Ureter (tissue), 1 donor: ENCODE results near the gene SLC2A1. TPM values are rescaled to one million over a fixed set of nuclear protein-coding genes. Genes with fewer than 3 reads are reported as not detected.

Experiments
- DNase-seq: peaks from one replicate; pipeline ENCODE4 v3.0.0-alpha.2; 2020; ENCODE audit warnings: low spot score
- total RNA-seq: library from RNA; stranded (reverse); gene quantifications from one replicate; pipeline ENCODE4 v1.2.4, GENCODE V29; 2023
- donor health status: DM: yes; HTN: yes; CAD: no.

The SLC2A1 gene
- total RNA-seq, 1 donor from 2014 or later: 246 TPM

DNA sequence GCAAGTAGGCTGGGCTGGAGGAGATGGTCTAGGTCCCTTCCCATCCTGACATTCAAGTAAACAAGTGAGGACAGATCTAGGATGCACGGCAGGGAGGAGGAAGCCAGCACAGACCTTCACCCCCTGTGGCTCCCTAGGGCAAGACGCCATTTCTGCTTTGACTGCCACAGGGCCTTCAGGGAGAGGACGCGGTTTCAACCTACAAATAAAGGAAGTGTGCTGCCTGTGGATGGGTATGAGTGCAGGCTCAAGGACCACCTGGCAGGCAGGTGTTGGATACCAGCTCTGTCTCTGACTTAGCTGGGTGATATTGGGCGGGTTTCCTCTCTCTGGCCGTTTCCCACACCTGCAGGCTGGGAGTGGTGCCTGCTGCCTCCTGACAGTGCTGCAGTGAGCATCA, 16.2 kb downstream of the SLC2A1 start:
- no peak for DNase-seq

DNA sequence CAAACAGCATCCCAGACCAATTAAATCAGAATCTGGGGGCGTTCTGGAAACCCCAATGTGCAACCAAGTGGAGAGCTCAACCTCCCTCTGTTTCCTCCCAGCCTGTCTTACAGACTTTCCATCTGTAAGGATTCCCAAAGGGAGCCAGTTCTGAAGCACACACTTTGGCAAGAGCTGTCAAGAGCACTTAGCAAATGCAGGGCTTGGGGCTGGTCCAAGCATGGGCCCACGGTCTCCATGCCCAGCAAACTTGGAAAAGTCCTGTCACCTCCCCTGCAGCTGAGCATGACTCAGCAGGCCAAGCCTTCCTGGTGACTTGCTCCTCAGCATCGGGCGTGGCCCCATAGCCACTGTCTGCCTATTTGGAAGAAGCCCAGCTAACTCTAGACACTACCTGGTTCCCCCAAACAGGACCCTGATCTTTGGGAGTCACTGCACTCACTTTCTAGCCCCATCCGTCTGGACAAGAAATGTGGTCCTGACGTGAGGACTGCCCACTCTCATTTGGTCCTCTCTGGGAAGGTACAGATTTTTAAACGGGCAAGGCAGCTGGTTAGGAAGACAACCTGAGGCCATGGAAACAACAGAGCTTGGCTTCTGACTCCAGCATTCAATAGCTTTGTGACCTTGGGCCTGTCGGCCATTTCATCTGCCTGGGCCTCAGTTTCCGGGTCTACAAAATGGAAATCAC, 16.9 kb downstream of the SLC2A1 start:
- DNase-seq: peak; percentile 78

DNA sequence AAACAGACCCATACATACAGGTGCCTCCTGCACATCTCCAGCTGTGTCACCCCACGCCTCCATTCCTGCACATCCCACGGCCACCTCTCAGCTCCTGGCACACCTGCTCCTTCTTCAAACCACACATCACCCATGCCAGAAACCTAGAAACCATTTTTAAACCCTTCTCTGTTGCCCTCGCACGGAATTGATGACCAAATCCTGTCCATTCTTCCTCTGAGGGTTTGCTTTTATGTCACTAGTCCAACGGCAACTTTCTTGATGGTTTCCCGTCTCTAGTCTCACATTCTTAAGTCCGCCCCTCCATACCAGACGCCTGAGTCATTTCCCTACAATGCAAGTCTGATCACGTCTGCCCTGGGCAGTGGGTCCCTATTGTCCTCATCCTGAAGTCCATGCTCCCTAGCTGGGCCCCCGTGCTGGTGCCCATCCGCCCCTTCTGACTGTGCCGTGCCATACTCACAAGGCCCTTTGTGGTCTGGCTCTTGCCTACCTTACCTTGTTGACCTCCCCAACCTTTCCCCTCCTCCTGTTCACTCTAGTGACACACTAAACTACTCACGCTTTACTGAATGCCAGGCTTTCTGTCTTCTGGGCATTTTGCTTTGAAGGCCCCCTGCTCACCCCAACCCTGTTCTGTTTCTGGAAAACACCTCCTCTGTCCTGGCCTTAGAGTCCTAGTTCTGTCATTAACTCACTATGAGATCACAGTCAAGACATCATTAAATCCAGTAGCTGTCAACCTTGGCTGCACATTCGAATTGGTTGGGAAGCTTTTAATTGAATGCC, 17.6 kb downstream of the SLC2A1 start:
- DNase-seq: peak; percentile 77

DNA sequence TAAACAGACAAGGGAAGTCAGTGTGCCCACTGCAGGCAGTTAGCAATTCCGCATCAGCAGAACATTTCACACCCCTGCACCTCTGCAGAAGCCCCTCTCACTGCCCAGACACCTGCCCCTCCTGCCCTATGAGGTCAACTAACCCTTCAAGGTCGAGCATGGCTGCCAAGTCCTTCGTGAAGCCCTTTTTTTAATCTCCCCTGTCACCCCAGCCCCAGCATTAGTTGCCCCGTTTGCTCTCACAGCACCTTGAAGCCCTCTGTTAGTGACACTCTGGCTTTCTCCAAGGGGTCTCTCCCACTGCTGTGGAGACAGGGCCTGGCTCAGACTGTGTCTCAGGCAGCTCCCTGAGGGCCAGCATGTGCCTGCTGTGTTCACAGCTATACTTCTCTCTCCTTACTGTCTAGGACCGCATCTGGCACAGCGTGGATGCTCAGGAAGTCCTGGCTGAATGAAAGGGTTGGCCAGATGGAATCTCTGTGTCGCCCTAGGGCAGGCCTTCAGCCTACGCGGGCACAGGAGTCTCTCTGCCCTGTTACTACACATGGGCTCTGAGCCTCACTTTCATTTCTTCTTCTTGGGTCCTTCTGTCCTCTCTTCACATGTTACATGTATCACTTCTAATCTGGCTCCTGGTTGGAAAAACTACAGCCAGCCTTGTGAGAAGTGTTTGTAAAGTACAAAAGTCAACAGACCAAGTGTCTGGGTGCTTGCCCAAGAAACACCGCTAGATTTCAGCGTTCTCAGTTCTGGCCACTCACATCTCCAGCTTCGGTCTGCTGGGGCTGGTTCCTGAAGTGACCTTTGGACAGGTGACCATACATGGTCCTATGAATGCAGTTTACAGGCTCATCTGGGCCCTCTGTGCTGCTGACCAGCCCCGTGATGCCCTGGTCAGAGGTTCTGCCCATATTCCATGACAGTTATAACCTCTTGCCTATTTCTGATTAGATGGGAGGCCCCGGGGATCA, 19.7 kb downstream of the SLC2A1 start:
- no peak for DNase-seq

DNA sequence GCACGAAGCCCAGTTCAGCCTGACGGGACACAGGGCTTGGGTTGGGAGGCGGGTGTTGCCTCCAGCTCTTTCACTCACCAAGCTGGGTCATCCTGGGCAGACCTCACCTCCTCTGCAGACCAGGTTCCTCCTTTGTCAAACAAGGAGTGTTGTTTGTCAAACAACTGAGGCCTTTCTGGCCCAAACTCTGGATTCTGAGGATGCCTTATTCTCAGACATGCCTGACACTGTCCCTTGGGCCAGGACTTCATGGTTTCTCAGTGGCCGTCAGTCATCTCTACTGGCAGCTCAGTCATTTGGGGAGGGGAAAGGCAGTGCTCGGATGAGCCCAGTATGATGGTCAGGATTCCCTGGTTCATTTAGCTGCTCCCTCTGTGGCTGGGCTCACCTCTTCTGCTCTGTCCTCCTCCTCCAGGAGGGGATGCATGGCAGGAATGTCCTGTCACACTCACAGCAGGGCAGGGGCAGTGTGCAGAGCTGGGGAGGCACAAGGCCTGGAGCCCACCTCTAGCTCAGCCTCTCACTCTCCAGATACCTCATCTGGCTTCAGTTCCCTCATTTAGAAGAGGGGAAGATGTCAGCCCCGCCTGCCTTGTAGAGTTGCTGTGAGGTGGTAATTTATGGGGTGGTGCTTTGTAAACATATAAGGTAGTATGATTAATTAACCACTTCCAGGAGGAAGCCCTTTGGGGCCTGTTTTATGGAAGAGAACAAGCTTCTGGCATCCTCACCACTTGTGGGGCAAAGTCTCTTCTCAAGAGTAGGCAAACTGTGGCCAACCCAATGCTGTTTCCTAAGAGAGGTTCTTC, 20.6 kb downstream of the SLC2A1 start:
- no peak for DNase-seq

DNA sequence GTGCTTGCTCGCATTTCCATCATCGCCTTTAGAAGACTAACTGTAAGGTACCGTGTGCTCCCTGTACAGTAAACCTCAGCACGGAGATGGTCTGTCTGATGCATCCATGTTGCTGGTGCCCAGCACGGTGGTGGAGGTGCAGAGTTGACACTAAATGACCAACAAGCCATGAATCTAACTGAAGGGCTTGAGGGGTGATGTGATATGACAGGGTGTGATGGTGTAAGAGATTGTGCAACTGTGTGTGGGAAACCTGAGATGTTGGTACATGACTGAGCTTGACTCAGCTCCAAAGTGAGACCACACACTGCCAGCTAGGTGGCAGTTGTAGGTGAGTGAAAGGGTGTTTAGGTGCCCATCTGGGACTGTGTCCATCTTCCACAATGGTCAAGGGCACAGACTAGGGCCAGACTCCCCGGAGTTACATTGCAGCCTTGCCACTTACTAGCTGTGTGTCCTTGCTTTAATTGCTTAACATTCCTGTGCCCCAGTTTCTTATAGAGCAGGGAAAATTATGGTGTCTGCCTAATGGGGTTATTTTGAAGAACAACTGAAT, 21.4 kb downstream of the SLC2A1 start:
- DNase-seq: no peak

DNA sequence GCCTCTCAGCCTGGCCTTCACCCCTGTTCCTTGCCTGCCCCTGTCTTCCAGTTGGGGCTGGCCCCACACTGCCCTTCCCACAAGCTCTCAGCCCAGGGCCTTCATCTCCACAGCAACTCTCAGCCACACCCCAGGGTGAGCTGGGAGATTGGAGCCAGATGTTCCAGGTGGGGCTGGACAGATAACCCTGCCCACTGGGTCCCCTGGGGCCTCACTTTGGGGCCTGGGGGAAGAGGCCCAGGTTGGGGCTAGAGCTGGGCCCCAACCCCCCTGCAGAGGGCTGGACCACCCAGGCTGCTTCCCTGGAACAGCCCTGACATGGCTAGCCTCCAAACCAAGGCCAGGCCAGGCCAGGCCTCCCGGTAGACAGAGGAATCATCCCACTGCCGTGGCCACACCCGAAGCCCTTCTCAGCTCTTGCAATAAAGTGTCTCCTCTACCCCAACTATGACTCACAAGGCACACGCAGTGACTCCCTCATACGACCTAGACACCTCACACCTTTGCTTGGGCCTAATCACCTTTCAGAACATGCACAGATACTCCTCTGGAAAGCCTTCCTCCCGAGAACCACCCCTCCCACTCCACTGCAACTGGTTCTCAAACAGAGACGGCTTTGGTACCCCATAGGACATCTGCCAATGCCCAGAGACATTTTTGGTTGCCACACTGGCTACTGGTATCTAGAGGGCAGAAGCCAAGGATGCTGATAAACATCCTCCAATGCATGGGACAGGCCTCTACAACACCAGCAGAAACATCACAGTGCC, 22.2 kb downstream of the SLC2A1 start:
- DNase-seq: no peak

DNA sequence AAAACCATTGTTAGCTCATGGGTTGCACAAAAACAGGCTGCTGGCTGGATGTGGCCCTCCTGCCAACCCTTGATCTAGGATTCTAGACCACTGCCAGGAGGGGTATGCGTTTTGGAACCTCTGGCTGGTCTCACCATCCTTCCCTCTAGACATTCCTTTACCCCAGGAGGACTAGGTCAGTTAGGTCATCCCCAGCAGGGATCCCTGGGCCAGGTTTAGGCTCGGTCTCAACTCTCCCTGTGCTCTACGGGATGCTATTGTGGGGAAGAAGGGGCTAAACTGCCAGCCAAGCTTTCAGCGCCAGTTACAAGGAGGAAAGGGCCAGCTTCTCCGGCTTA, 22.7 kb downstream of the SLC2A1 start:
- DNase-seq: no peak

DNA sequence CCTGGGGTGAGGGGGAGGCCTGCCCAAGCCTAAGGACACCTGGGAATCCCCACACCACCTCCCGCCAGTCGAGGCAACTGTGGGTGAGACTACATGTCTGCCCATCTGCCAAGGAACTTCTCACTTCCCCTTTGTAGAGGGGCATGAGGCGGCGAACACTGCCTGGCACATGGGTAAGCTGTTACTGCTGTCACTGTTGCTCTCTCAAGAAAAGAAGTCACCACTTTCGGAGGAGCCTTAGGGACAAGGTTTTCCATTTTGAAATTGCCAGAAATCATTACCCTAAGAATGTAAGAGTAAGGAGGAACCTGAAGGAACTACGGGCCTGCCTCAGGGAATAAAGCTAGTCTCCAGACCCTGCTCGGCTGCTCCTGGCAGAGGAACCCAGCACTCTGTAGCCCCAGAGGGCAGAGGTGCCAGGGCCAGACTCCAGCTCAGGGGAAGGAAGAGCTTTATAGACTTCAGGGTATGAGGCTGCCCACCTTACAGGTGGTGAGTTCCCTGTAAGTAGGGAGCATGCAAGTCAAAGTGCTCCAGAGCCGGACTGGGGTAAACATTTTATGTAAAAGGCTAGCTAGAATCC, 23.3 kb downstream of the SLC2A1 start:
- DNase-seq: no peak

DNA sequence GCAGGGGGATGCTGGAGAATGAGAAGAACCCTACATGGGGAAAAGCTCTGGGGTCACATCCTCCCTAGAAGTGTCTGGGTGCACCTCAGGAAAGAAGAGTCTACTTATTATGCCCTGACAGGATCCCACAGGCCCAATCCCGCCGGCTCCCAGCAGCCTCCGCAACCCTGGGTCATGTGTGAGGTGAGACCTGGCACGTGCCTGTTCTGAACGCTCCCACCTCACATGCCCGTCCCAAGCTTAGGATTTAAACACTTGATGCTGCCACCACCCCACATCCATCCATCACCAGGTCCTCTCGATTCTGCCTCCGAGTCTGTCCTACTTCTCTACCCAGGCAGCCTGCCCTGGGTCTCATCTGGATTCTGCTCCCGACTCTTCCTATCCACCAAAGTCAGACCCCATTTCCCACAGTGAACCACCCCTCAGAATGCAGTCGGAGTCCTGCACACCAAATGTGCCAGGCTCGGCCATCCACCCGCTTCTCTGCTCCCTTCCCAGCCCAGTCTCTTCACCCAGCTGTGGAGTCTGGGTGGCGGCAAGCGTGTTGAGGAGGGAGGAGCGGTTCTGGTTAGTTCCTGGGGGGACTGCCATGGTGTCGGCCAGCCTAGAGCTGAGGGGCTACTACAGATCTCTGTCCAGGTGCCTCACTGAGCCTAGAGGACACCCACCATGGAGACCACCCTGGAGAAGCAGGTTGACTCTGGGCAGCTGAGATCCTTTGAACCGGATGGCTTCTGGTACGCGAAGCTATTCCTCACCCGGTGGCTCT, 23.9 kb downstream of the SLC2A1 start:
- no peak for DNase-seq

DNA sequence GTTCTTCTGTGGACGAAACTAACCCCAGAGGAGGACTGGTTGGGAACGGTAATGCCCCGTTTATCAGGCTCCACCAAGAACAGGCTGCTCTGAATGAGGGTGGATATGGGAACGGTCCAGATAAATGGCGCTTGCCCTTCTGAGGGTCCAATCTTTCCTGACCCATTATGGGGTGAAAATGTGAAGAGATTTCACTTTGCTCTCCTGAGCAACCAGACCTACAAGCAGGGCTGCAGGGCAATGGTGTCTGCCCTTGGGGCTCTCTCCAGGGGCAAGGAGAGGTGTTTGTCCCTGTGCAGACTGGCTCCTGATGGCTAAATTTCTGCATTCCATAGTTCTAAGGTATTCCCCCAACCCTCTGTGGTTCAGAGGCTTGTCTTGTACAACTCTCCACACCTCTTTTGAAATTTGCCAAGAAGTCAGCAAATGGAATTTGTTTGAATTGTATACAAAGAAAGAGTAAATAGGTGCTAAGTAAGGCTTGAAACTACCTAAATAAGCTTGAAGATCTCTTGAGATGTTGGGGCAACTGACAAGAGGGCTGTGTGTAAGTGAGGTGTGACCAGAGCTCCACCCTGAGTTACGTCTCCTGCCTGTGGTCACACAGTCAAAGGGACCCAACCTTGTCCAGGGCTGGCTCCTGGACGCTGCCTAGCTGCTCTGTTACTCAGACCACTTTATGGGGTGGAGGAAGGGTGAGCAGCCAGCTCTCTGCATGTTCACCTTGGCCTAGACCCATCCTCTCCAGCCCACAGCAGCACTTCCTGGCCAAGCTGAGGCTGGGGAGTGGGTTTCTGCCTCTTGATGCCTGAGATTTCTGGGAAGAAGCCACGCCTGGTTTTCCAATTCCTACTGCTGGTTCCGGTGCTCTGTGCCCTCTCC, 24.8 kb downstream of the SLC2A1 start:
- peak; percentile 41 for DNase-seq

DNA sequence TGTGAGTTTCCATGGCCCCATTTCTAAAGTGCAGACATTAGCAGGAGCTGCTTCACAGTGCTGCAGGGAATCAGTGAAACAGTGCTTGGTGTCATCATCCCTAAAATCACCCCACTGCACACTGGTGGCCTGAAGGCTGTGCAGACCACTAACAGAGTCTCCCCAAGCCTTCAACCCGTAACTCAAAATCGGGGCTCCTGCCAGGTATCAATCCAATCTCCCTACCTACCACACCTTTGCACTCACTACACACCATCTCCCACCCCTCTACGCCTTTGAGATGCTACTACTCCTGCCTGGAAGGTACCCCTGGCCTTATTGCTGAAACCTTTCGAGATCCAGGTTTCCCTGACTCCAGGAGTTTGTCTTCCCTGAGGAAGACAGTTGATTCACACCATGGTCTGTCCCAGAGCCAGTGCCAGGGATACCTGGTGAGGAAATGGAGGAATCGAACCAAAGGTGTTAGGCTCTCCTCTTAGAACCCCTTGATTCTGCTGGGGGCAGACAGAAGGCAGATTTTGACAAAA, 25.5 kb downstream of the SLC2A1 start:
- DNase-seq: no peak

DNA sequence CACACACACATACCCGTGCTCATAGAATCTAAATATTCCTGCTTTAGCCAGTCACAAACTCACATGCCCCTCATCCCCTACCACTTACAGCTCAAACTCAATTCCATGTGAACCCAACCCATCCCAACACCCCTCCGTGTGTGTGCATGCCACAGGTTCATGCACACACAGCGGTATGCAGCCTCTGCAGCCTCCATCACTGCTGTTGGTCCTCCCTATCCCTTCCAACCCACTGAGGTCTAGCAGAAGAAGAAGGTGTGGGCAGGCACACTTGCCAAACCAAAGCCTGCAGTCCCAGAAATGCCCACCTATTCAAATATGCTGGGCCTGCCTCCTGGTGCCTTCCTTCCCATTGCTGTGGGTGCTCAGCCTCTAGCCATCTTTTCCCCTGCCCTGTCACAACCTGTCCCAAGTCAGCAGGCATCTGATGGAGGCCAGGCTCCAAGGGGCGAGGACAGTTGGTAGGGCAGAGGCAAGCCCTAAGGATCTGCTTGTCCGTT, 26.2 kb downstream of the SLC2A1 start:
- DNase-seq: peak; percentile 44

DNA sequence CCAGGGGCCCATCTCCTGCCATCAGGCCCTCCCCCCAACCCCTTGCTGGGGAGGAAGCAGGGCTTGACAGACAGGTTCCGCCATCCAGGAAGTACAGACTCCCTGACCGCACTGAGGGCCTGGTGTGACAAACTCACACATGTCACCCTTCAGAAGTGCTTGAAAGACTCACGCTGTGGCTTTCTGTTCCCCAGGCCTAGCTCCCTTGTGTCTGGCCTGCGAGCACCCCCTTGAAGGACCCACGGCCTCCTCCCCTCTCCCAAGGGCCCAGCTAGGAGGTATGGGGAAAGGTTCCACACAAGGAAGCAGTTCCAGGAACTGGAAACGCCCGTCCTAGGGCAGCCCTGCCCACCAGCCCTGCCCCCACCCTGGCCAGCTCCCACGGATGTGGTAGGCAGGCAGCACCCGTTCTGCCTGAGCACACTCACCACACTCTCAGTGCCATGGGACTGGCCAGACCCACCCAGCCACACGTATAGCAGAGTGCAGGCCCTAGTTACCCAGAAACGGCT, 26.7 kb downstream of the SLC2A1 start:
- DNase-seq: peak; percentile 91

DNA sequence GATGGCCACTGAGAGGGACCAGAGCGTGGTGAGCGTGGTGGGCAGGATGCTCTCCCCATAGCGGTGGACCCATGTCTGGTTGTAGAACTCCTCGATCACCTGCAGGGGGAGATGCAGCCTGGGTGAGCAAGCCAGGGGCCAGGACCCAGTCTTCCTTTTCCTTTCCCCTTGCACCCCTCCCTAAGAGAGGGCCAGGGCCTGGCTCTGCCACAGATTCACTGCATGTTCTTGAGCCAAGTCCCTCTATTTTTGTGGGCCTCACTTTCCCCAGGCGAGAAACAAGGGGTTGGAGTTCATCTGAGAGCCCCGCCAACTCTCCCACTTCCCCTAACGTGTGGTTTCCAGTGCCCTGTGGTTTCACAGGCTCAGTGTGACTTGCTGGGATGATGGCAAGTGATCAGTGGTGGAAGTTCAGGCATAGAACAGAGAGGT, 27.5 kb downstream of the SLC2A1 start:
- peak; percentile 56 for DNase-seq

DNA sequence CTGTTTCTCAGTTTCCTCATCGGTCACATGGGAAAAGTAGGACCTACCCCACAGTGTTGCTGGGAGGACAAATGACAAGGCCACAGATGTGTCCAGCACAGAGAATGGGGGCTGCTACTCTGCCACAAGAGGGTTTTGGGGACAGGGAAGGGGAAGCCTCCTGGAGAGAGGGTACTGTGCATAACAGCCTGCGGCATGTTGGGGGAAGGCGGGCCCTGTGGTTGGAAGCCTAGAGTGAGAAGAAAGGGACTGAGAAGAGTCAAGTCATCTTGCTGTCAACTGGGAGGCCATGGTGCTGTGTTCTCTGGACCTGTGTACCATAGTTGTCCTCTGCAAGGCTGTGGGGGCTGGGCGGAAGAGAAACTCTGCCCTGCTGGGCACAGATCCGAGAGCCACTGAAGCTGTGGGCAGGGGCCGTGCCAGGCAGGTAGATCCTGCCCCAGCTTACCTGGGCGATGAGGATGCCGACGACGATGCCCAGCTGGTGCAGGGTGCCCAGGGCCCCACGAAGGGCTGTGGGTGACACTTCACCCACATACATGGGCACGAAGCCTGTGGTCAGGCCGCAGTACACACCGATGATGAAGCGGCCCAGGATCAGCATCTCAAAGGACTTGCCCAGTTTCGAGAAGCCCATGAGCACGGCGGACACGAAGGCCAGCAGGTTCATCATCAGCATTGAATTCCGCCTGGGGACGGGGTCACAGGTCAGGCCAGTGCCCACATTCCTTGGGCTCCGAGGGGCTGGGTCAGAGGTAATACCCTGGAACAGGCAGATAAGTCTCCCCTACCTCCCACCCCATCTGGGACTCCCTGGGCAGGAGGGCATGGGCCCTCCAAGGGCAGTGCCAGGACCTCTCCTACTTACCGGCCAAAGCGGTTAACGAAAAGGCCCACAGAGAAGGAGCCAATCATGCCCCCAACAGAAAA, 28.2 kb downstream of the SLC2A1 start:
- DNase-seq: peak; percentile 46
